Measurements from ENCODE around the gene PBLD.
"Not testable (repeated sequence)": the region's sequence is repeated elsewhere in the genome, so short reads cannot be mapped to it uniquely, and the experiment has no call there.

DNA sequence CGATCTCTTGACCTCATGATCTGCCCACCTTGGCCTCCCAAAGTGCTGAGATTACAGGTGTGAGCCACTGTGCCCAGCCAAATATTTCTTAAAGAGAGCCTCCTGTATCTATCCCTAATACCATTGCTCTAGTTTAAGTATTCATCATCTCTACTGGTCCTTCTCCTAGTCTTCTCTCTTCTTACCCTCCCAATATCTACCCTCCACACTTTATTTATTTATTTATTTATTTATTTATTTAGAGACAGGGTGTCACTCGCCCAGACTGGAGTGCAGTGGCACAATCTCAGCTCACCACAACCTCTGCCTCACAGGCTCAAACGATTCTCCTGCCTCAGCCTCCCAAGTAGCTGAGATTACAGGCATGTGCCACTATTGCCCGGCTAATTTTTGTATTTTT, 8.3 kb downstream of the PBLD start:
- not testable (repeated sequence) for TF ChIP-seq ZNF384, SUZ12, TARDBP (IDR thresholded peaks at IDR 0.05)

Measured in HEK293T (cell line).